Measurements from ENCODE around the gene UGT1A9. TPM values are rescaled to one million over a fixed set of nuclear protein-coding genes. Genes with fewer than 3 reads are reported as not detected.

The UGT1A9 gene
- total and polyA plus RNA-seq, 2 of the 13 experiments (the other 11 are each of a cell fraction or from before 2014, with no cell fraction given), result 0.07 TPM; not detected in 1

DNA sequence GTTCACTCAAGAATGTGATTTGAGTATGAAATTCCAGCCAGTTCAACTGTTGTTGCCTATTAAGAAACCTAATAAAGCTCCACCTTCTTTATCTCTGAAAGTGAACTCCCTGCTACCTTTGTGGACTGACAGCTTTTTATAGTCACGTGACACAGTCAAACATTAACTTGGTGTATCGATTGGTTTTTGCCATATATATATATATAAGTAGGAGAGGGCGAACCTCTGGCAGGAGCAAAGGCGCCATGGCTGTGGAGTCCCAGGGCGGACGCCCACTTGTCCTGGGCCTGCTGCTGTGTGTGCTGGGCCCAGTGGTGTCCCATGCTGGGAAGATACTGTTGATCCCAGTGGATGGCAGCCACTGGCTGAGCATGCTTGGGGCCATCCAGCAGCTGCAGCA, 88.3 kb downstream of the UGT1A9 start, which contains the start of gene UGT1A1 (continued):
- TF ChIP-seq SNAPC2 (CRISPR knock-in tag; IDR thresholded peaks at IDR 0.05) (no peak), GTF2F1 (IDR thresholded peaks at IDR 0.05; ENCODE audit: low read length) (no peak), ZNF883 (CRISPR knock-in tag; IDR thresholded peaks at IDR 0.05; ENCODE audit: not compliant biosample characterization) (no peak), ZNF225 (CRISPR knock-in tag; IDR thresholded peaks at IDR 0.05) (no peak), BCL3 (CRISPR knock-in tag; IDR thresholded peaks at IDR 0.05) (no peak), ZNF768 (CRISPR knock-in tag; IDR thresholded peaks at IDR 0.05) (peak; percentile 93), ZNF704 (CRISPR knock-in tag; IDR thresholded peaks at IDR 0.05; ENCODE audit: borderline replicate concordance) (no peak), GATAD2A (CRISPR knock-in tag; IDR thresholded peaks at IDR 0.05) (0 out of 2 replicates have a peak, but pooled peaks have one; percentile 22), ZNF503 (CRISPR knock-in tag; IDR thresholded peaks at IDR 0.05) (no peak), NPAS2 (CRISPR knock-in tag; IDR thresholded peaks at IDR 0.05; ENCODE audit: borderline replicate concordance) (no peak), HDAC1 (CRISPR knock-in tag; IDR thresholded peaks at IDR 0.05) (no peak), IKZF1 (IDR thresholded peaks at IDR 0.05) (no peak), ZNF562 (CRISPR knock-in tag; IDR thresholded peaks at IDR 0.05; ENCODE audit: borderline replicate concordance) (no peak), ZNF552 (CRISPR knock-in tag; IDR thresholded peaks at IDR 0.05; ENCODE audit: borderline replicate concordance) (no peak), ZBTB2 (CRISPR knock-in tag; IDR thresholded peaks at IDR 0.05; ENCODE audit: low read depth) (no peak), SYNCRIP (IDR thresholded peaks at IDR 0.05; ENCODE audit: insufficient read depth, low read depth, low read length) (no peak), ARNT (IDR thresholded peaks at IDR 0.05) (no peak), ZNF841 (CRISPR knock-in tag; IDR thresholded peaks at IDR 0.05; ENCODE audit: borderline replicate concordance) (no peak), ASH2L (IDR thresholded peaks at IDR 0.05; ENCODE audit: insufficient read length, low read depth, low read length) (no peak), KDM4B (CRISPR knock-in tag; IDR thresholded peaks at IDR 0.05) (no peak), STAG1 (CRISPR knock-in tag; IDR thresholded peaks at IDR 0.05) (no peak), ZBTB38 (CRISPR knock-in tag; IDR thresholded peaks at IDR 0.05) (peak; percentile 34; the same call in 1 of the 2 replicates), ZNF572 (CRISPR knock-in tag; IDR thresholded peaks at IDR 0.05) (no peak), ZNF431 (CRISPR knock-in tag; IDR thresholded peaks at IDR 0.05; ENCODE audit: borderline replicate concordance, low read depth) (no peak)
